HG03575 (cell line): Measurements from ENCODE around the gene CKMT2.
"Not testable (repeated sequence)": the region's sequence is repeated elsewhere in the genome, so short reads cannot be mapped to it uniquely, and the experiment has no call there.

Experiments used
- ATAC-seq: cut with Tn5 transposase; IDR thresholded peaks from one replicate; pipeline ENCODE4 v1.9.1; 2021; ENCODE audit not compliant: unreplicated experiment, insufficient number of reproducible peaks, low FRiP score; ENCODE audit errors: extremely low read depth

The CKMT2 gene

DNA sequence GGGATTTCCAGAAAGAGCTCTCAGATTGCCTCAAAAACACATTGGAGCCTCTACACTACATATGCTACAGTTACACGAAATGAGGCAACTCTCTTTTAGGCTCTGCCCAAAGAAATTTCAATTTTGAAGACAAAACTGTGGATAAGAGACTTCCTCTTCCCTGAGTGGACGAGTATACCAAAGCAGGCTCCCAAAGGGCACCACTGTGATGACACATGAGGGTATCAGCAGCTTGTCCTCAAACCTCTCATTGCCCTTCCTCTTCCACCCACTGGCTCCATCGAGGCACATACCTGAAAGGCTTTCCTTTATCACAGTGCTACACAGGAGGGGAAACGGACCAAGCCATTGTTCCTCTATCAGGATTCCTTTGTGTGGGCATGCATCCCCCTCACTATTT, 11.3 kb downstream of the CKMT2 start:
- no peak for ATAC-seq

DNA sequence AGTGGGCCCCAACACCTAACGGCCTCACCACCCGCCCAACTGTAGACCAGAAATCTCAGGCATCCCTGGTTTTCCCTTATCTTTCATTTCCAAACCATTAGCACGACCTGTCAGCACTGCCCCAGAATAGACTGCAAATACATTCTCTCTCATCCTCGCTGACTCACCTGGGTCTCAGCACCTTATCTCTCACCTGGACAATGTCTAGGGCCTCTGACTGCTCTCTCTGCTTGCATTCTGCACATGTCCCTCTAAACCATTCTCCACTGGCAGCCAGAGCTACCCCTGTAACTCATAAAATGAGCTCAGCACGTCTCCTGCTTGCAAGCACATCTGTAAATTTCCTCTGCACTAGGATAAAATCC, 12.7 kb downstream of the CKMT2 start:
- no peak for ATAC-seq

DNA sequence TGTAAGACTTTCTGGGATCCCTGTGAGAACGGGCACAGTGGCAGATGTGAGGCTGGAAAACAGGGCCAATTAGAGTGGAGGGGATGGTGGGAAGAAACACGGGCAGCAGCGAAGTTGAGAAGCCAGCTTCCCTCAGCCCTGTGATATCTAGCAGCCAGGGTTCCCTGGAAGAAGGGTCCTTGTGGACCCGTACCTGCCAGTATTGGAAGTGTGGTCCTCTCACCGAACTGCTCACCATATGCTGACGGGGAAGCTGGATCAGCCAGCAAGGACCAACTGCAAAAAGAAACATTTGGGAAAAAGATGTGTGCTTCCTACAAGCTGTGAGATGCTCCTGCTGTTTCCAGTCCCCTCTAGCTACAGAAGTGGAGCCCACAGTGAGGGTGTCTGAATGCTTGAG, 13.6 kb downstream of the CKMT2 start:
- ATAC-seq = no peak

DNA sequence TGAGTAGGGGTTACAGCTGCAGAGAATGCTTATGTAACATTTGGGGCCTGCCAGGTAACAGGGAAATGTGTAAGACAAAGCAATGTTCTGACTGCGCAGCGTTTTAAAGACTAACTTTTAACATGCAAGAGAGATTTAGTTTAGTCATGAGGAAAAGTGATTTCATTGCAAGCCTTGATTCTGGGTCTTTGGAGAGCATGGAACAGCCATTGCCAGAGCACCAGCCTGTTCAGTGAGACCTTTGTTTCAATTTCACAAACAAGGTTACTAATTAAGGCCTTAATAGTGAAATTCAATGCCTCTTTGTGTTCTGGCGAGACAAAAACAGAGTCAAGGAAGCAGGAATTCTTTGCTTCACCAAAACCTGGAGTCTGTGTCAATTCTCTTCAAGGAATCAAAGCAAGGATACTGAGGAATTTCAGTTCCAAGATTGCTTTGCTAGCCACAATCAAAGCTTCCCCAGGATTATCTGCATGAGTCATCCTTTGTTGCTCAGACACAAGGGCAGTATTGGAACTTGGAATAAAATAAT, 14.4 kb downstream of the CKMT2 start:
- ATAC-seq = no peak

DNA sequence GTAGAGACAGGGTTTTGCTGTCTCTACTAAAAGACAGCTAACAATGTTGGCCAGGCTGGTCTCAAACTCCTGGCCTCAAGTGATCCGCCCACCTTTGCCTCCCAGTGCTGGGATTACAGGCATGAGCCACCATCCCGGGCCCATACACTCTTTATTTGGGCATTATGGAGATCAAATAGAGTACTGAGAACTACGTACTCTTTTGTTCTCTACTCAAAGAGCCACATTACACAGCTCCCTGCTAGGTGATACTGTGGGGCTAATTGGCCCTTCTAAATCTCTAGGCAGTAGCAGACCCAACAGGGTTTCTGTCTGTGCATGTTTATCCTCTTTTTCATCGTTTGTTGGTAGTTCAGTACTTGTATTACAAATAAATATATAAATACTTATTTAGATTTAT, 16.1 kb downstream of the CKMT2 start:
- ATAC-seq = no peak

DNA sequence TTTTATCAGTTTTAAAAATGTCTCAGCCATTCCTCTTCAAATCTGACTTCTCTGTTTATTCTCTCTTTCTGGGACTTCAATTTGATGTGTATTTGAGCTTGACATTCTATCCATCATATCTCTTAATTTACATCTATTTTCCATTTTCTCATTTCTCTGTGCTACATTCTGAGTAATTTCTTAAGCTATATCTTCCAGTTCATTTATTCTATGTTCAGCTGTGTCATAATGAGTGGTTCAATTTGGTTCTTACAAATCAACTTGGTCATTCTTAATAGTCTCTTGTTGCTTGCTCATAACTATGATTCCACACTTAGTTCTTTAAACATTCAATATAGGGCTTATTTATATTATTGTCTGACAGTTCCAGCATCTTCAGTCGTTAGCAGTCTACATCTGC, 16.9 kb downstream of the CKMT2 start:
- ATAC-seq = no peak

DNA sequence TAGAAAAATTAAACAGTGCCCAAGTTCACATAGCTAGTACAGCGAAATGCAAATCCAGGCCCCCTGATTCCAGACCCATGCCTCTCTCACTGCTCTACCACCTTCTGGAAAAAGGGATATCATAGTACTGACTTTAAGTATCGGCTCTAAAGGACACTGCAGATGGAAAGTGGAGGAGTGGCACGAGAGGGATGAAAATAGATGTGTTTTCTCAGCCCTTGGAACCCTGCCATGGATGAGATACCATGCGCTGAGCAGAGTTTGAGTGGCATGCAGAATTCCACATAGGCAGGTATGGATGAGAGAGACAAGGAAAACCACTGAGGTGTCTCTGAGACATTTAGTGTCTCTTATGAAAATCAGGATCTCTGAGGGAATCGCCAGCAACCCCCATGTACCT, 18.8 kb downstream of the CKMT2 start:
- no peak for ATAC-seq

DNA sequence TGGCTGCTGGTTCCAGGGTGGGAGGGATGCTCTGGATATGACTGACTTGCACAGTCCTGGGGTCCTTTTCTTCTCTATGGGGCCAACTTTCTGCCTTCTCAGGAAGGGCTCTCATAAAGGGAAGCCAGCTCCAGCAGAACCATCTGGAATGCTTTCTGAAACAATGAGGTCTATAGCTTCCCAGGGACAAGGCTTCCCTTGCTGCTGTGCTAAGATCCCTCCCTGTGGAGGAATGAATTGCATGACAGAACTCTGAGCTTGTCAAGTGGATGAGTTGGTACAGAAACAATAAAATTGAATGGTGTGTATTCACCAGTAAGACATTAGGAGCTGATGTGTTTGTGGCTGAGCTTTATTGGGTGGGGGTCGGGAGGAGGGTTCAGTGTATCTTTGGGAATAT, 19.8 kb downstream of the CKMT2 start:
- no peak for ATAC-seq

DNA sequence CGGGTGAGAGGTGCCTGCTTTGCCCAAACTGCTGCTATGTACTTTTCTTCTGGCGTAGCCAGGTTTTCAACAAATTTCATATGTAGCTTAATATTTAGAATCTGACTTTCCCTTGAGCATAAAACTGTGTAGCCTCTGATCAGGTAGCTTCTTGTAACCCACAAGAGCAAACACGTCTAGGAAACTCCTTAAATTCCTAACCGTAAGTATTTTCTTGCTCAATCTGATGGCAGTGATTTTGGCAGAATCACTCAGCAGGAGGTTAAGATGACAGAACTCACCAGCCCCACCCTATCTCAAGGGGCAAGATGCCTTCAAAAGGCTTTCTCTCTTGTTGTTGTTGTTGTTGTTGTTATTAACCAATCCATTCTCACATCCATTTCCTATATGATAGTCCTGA, 20.8 kb downstream of the CKMT2 start:
- no peak for ATAC-seq

DNA sequence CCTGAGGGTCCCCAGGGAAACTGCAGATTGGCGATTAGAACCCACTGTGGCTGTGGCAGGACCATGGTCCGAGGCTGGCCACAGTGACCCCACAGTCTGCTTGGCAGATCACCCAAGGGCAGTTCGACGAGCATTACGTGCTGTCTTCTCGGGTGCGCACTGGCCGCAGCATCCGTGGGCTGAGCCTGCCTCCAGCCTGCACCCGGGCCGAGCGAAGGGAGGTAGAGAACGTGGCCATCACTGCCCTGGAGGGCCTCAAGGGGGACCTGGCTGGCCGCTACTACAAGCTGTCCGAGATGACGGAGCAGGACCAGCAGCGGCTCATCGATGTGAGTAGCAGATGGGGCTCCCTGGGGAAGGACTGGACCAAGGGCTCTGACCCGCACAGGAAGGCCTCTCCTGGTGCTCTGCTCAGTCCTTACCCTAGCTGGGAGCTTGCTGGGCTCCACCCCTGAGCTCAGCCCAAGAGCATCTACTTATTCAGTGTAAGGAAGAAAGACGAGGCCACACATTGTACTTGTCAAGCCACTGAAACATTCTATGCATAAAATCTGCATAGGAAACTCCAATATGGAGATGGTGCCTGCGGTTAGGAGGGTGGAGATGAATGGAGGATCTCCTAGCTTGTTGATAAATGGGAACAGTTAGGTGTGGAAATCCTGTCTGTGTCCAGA, 21.9 kb downstream of the CKMT2 start:
- ATAC-seq = no peak

DNA sequence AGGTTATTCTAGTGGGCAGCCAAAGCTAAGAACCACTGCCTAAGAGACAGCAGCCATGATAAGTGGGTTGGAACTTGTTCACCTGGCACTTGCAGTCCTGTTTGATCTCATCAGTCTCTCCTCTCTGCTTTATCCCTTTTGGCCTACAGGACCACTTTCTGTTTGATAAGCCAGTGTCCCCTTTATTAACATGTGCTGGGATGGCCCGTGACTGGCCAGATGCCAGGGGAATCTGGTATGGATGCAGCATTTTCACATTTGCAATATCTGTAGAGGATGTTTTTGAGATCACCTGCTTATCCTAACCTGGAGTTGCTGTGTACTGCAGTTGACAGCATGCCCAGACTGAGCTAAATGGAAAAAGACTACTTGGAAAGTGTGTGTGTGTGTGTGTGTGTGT, 23.6 kb downstream of the CKMT2 start:
- no peak for ATAC-seq

DNA sequence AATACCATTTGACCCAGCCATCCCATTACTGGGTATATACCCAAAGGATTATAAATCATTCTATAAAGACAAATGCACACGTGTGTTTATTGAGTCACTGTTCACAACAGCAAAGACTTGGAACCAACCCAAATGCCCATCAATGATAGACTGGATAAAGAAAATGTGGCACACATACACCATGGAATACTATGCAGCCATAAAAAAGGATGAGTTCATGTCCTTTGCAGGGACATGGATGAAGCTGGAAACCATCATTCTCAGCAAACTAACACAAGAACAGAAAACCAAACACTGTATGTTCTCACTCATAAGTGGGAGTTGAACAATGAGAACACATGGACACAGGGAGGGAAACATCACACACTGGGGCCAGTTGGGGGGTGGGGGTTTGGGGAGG, 29.7 kb downstream of the CKMT2 start:
- not testable (repeated sequence) for ATAC-seq

DNA sequence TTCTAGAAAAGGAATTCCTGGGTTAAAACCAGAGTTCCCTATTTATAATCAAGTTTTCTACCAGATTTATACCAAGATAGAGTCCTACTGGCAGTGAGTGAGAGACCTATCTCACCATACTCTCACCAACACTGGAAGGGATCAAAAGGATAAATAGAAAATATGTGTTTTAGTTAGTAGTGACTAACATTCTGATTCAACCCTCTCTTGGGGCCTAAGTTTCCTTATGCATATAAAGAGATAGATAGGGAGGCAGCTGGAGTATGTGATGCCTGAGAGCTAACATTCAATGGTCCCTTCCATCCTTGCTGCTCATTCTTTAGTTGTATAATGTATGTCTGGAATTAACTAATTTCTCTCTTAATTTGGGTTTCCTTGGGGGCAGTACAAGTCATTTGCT, 32.0 kb downstream of the CKMT2 start:
- ATAC-seq = no peak

DNA sequence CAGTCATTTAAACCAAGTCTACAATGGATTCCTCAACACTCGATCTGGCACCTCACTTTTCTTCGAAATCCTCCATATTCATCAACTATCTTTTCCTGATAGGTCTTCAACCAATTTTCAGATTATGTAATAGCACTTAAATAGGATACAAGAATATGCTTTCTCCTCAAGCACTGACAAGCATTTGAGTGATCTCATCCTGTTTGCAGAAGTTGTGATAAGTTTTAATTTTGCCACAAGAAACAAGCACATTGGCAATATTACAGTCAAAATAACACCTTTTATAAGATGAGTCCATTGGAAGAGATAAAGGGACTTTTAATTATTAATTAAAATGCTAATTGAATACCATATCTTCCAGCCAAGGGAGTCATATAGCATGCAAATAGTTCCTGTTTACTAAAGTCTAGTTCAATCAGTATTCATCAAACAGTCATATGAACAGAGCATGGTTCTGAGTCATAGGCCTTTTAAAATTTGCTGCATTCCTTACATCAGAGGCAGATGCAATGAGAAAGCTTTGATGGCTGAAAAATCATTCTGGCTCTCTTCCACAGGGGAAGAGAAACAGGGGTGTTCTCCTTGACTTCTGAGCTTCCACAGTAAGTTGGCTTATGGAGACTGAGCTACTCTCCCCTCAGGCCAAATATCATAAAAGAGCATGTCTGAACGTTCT, 35.5 kb downstream of the CKMT2 start:
- ATAC-seq = no peak

DNA sequence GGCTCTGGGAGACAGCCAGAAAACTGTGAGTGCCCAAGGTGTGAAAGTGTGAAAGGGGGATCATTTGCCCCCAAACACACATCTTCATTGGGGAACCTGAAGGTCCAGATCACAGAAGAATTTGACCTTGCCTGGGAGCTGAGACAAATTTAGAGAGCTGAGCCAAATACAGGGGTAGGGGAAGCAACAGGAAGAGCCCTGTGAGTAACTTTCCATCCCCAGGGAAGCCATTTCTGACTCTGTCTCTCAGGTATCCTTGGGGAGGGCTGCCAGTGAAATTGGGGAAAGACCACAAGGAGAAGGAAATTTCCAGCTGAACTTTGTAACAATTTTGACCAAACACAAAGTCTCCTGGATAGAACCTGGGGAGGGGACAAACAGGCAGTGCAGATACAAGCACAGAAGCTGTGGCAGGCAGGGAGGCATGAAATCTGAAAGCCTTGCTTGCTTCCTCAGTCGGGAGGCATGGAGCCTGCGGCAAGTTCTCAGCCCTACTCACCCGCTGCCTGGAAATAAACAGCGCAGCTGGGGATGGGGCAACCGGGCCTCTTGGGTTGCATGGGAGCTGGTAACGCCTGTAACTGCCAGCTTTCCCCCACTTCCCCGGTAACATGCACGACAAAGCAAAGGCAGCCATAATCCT, 36.8 kb downstream of the CKMT2 start:
- no peak for ATAC-seq

DNA sequence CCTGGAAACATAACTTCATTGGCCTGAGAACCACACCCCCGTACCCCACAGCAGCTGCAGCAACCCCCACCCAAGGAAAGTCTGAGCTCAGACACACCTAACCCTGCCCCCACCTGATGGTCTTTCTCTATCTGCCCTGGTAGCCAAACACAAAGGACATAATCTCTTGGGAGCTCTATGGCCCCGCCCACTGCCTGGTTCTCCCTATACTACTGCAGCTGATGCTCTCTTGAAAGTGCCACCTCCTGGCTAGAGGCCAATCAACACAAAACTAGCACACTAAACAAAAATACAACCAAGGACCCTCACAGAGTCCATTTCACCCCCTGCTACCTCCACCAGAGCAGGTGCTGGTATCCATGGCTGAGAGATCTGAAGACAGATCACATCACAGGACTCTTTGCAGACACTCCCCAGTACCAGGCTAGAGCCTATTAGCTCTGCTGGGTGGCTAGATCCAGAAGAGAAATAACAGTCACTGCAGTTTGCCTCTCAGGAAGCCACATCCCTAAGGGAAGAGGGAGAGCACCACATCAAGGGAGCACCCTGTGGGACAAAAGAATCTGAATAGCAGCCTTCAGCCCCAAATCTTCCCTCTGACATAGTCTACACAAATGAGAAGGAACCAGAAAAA, 37.4 kb downstream of the CKMT2 start:
- ATAC-seq = not testable (repeated sequence)

DNA sequence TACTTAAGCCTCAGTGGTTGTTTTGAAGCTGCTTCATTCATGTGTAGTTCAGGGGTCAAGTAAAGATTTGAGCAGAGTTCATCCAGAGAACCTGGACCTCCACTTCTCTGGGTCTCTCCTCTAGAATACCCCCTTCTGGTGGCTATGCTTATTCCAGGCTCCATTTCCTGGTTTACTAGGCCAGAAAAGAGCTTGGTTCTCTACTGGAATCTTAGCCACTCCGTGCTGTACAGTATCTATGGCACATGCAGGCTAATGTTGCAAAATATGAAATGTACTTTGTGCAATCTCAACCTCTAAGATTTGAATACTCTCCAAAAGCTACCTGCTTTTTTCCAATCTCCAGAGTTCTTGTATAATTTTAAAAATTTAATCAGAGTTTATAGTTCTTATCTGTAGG, 50.9 kb downstream of the CKMT2 start:
- ATAC-seq = no peak

DNA sequence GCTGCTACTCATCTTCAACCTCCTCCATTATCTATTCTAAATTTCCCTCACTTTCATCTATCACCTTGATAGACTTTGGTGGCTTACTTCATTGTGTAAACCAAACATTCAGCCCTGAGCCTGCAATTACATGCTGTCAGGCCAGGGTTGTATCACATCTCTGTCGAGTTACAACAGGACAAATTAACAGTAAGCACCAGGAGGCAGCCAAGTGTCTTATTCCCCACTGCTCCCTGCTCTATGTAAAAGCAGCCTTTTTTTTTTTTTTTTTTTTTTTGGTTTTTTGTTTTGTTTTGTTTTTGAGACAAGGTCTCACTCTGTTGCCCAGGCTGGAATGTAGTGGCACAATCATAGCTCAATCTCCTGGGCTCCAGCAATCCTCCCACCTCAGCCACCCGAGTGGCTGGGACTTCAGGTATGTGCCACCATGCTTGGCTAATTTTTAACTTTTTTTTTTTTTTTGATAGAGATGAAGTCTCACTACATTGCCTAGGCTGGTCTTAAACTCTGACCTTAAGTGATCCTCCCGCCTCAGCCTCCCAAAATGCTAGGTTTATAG, 53.0 kb downstream of the CKMT2 start:
- no peak for ATAC-seq

DNA sequence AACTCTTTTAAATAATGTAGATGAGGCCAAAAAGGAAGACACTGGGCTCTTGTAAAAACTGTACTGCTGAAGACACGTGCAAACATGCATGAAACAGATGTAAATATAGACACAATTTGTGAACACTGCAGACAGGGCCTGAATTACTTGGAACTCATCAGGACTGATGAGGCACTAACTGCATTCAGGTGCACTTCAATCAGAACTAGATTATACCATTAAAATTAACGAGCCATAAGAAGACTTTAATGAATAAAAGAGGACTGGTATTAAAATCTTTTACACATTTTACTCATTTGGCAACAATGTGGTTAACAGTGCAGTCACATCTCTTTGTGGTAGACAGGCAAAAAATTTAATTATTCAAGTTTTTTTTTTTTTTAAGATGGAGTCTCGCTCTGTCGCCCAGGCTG, 54.9 kb downstream of the CKMT2 start:
- ATAC-seq = no peak

DNA sequence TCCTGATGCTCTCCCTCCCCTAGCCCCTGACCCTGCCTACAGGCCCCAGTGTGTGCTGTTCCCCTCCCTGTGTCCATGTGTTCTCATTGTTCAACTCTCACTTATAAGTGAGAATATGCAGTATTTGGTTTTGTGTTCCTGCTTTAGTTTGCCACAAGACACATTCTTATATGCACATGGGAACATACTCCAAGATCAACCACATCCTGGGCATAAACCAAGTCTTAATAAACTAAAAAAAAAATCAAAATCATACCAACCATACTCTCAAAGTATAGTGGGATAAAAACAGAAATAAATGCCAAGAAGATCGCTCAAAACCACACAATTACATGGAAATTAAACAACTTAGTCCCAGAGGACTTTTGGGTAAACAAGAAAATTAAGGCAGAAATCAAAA, 57.0 kb downstream of the CKMT2 start:
- no peak for ATAC-seq
